Prostate gland (tissue), 2 donors: Measurements from ENCODE around the gene PCOLCE2. TPM values are rescaled to one million over a fixed set of nuclear protein-coding genes. Genes with fewer than 3 reads are reported as not detected.

Source experiments
- DNase-seq: peaks from one replicate; pipeline ENCODE4 v3.0.0-alpha.2; 2019; ENCODE audit warnings: low spot score
- H3K27ac ChIP-seq, 2 donors: fragments of 200-600 bp; sonication (generic); 2 replicates each; pipeline ENCODE4 v1.5.1; 2017 to 2019
- H3K27me3 ChIP-seq: fragments of 200-600 bp; sonication (generic); replicated peaks from 2 replicates; pipeline ENCODE4 v1.5.1; 2019; ENCODE audit not compliant: insufficient read depth
- H3K36me3 ChIP-seq, 2 donors: fragments of 200-600 bp; sonication (generic); 1 replicate in 1 of 2; 2 replicates in 1 of 2; pipeline versions ENCODE4 v1.5.1 to v1.8.1; 2017 to 2019
- H3K4me1 ChIP-seq: fragments of 200-600 bp; sonication (generic); replicated peaks from 2 replicates; pipeline ENCODE4 v1.5.1; 2019
- H3K4me3 ChIP-seq, 2 donors: fragments of 200-600 bp; sonication (generic); 2 replicates each; pipeline ENCODE4 v1.5.1; 2017 to 2019
- H3K9me3 ChIP-seq: fragments of 200-600 bp; sonication (generic); 2 replicates; pipeline ENCODE4 v1.5.1; 2017
- POLR2A ChIP-seq: fragments of 450-650 bp; IDR thresholded peaks from one replicate; pipeline ENCODE4 v1.6.1; 2016; ENCODE audit warnings: antibody characterized with exemption, mild to moderate bottlenecking
- POLR2AphosphoS5 ChIP-seq: sonication (generic); formaldehyde crosslinking; IDR thresholded peaks from one replicate; pipeline ENCODE4 v1.6.1; 2017; ENCODE audit warnings: antibody characterized with exemption
- WGBS: methylation state at CpG from one replicate; pipeline ENCODE4 v1.1.5; 2018; 5-methylcytosine and 5-hydroxymethylcytosine counted together
- intact Hi-C: fragments of 100-400 bp; cut with DNase I; formaldehyde crosslinking; loops from one replicate; pipeline ENCODE4 v1.14.2; 2022
- total RNA-seq, 2 donors: library from RNA; depleted of rRNA; stranded (reverse); fragments of >200 nt; gene quantifications; one replicate each; pipeline ENCODE4 v1.1.0, GENCODE V29; 2016
- TF ChIP-seq, protein P1 (sequence below), 4 experiments: fragments of 200-600 bp in 2 of 4; fragments of 450-650 bp in 2 of 4; sonication (generic) in 2 of 4; IDR thresholded peaks; 1 replicate in 3 of 4; 2 replicates in 1 of 4; pipeline ENCODE4 v1.5.1; 2016 to 2019; ENCODE audit warnings: antibody characterized with exemption in 4 of 4, mild to moderate bottlenecking in 2 of 4, moderate library complexity in 2 of 4

The PCOLCE2 gene
- total RNA-seq, 2 donors from 2014 or later: 11.0 to 14.2 TPM

DNA sequence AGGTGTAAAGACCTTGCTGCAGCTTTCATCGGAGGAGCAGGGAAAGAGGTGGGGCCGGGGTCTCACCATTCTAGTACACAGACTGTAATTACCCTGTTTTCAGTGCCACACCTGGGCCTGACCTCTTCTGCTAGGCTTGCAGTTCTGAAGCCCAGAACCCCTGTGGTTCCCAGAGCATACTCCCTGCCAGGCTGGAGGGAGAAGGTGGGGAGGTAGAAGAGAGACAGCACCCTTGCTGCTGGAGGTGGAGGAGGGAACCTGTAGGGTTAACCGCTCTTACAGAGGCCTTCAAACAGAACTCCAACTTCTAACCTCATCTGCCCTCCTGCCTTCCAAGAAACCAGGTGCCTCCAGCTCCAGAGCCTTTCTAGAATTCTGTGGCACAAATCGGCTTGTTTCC, 27.0 kb downstream of the PCOLCE2 start:
- intact Hi-C loops: no loop called here
- Histone ChIP-seq H3K36me3 (no peaks in the 10 kb centered on the region), H3K4me1 (no peaks in the 10 kb centered on the region), H3K4me3 (no peak overlapping the region), H3K27me3 (no peaks in the 10 kb centered on the region), H3K9me3 (no peaks in the 10 kb centered on the region), H3K27ac (no peak overlapping the region)
- DNase-seq: no peak
- WGBS: 59% methylated on average over 4 of the region's 4 CpGs
- TF ChIP-seq POLR2AphosphoS5: no peak

DNA sequence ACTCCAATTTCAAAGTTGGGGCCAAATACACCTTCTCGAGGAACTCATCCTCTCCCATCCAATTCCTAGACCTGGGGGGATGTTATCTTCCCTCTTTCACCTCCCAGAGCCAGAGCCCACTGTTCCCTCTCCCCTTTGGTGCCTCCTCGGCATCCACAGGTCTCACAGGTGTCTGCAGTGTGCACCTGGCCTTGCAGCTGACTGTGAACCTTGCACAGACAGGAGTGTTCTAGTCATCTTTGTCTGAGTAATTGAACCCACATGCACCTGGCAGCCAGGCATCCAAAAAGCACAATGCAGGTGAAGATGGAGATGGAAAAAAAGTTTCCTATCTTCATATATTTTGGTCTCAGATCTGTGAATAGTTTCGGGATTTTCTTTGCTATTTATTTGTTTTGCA, 30.8 kb downstream of the PCOLCE2 start:
- H3K9me3 ChIP-seq: no peaks in the 10 kb centered on the region
- no peak for DNase-seq
- TF ChIP-seq, protein P1, sequence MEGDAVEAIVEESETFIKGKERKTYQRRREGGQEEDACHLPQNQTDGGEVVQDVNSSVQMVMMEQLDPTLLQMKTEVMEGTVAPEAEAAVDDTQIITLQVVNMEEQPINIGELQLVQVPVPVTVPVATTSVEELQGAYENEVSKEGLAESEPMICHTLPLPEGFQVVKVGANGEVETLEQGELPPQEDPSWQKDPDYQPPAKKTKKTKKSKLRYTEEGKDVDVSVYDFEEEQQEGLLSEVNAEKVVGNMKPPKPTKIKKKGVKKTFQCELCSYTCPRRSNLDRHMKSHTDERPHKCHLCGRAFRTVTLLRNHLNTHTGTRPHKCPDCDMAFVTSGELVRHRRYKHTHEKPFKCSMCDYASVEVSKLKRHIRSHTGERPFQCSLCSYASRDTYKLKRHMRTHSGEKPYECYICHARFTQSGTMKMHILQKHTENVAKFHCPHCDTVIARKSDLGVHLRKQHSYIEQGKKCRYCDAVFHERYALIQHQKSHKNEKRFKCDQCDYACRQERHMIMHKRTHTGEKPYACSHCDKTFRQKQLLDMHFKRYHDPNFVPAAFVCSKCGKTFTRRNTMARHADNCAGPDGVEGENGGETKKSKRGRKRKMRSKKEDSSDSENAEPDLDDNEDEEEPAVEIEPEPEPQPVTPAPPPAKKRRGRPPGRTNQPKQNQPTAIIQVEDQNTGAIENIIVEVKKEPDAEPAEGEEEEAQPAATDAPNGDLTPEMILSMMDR (IDR thresholded peaks at IDR 0.05): no peak
- TF ChIP-seq POLR2AphosphoS5: no peak
- TF ChIP-seq POLR2A: no peak
- H3K36me3 ChIP-seq: no peaks in the 10 kb centered on the region
- intact Hi-C loops: no loop called here
- WGBS: 70% methylated on average over 3 of the region's 3 CpGs
- no peaks in the 10 kb centered on the region for H3K4me1 ChIP-seq
- H3K27ac ChIP-seq: no peak overlapping the region
- no peak overlapping the region for H3K4me3 ChIP-seq
- no peaks in the 10 kb centered on the region for H3K27me3 ChIP-seq

DNA sequence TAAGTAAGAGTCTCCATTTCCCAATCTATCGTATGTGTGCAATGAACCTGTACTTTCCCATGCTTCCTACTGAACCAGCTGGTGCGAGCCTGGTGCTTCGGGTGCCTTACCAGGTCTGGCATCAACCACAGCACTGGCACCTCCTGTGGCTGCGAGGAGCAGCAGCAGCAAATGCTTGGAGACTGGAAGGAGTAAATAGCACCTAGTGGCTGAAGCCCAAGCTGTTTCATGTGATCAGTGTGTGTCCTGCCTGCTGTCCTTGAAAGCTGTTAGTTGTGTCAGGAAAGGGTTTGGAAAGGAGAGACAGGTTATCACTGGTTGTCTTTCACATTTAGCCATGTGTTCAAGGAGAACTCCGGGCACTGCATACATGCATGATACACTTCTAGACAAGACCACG, 31.8 kb downstream of the PCOLCE2 start:
- intact Hi-C loops: no loop called here
- Histone ChIP-seq H3K27ac (no peak overlapping the region), H3K36me3 (no peaks in the 10 kb centered on the region), H3K27me3 (no peaks in the 10 kb centered on the region), H3K4me1 (no peaks in the 10 kb centered on the region), H3K4me3 (no peak overlapping the region), H3K9me3 (no peaks in the 10 kb centered on the region)
- DNase-seq: no peak
- 53% methylated on average over 6 of the region's 6 CpGs for WGBS
- TF ChIP-seq POLR2A (no peak), POLR2AphosphoS5 (no peak)
- TF ChIP-seq, protein P1 (IDR thresholded peaks at IDR 0.05): peak in 1 of 4 experiments; percentile 7

DNA sequence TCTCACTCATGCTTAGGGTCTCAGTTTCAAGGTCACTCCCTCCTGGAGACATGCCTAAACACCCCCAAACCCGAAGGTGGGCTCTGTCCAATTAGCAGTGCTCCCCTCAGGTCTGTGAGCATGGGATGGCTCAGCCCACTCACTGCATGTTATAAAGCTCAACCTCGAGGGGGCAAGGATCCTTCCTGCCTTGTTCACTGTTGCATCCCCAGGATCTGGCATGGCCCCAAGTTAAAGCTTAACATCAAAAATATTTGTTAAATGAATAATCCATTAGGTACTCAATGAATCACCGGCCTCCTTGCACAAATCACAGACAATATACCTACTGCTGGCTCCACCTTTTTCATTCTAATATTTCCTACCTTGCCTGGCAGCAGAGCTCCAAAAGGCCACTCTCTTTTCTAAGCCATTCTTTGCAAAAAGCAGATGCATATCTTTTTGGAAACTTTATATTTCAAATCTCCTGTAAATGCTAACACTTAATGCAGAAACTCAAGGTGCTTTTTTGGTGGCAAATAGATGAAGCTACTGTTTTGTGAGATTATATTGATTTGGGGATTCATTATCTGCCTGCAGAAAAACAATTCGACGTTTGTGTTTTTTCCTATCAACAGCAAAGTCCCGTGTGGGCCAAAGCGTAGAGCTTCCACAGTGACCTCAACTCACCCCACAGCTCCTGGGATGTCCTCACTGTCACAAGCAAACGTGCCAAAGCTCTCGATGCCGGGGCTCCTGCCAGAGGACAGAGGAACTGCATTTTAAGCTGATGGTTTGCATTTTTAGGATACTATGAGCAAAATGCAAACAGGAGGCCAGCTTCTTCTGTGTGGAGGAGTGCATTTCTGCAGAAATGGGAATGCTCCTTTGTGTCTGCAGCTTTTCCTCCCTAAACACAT, 35.4 kb downstream of the PCOLCE2 start:
- intact Hi-C loops: no loop called here
- TF ChIP-seq POLR2AphosphoS5 (no peak), POLR2A (no peak)
- TF ChIP-seq, protein P1 (IDR thresholded peaks at IDR 0.05): no peak
- H3K4me1 ChIP-seq: no peaks in the 10 kb centered on the region
- H3K4me3 ChIP-seq: no peak overlapping the region
- H3K9me3 ChIP-seq: no peaks in the 10 kb centered on the region
- no peaks in the 10 kb centered on the region for H3K36me3 ChIP-seq
- DNase-seq: no peak
- H3K27me3 ChIP-seq: no peaks in the 10 kb centered on the region
- H3K27ac ChIP-seq: no peak overlapping the region
- 34% methylated on average over 10 of the region's 10 CpGs for WGBS

DNA sequence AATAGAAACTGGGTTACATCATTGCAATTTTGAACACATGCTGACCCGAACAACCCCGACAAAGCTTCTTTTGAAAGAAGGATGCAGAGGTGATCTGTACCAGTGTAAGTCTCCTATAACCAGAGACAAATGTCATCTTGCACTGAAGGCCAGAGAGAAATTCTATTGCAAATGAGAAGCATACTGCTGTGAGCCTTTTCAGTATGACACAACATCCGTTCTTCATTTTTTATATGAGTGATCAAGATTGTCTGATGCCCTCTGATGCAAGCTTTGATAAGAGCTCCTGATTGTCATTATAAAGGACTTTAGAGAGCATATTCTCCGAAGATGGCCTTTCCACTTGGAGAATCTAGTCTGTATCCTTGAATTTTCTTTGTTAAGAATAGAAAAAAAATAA, 36.9 kb downstream of the PCOLCE2 start:
- H3K4me3 ChIP-seq: no peak overlapping the region
- TF ChIP-seq POLR2A (no peak), POLR2AphosphoS5 (no peak)
- TF ChIP-seq, protein P1 (IDR thresholded peaks at IDR 0.05): no peak
- WGBS: 75% methylated on average over 4 of the region's 4 CpGs
- H3K9me3 ChIP-seq: no peaks in the 10 kb centered on the region
- intact Hi-C loops: no loop called here
- no peaks in the 10 kb centered on the region for H3K36me3 ChIP-seq
- H3K27ac ChIP-seq: no peak overlapping the region
- H3K4me1 ChIP-seq: no peaks in the 10 kb centered on the region
- no peaks in the 10 kb centered on the region for H3K27me3 ChIP-seq
- DNase-seq: no peak
